Keratinocyte (primary cell): ENCODE measurements around the gene ARMC6.

Experiments
- CTCF ChIP-seq, 3 experiments: IDR thresholded peaks in 1 of 3; conservative IDR thresholded peaks in 1 of 3; optimal IDR thresholded peaks in 1 of 3; 2 replicates in 2 of 3; 3 replicates in 1 of 3; pipeline versions ENCODE3 to v1.5.1; 2011; ENCODE audit warnings: low read length in 3 of 3, mild to moderate bottlenecking in 3 of 3, moderate library complexity in 2 of 3, control low read depth in 1 of 3, inconsistent platforms in 1 of 3; ENCODE audit not compliant: insufficient read depth in 2 of 3; ENCODE audit errors: extremely low read depth in 1 of 3
- EZH2 ChIP-seq: IDR thresholded peaks from one replicate; pipeline ENCODE4 v1.6.1; 2012; ENCODE audit warnings: inconsistent platforms, mild to moderate bottlenecking, low read length, moderate library complexity

- no peak for TF ChIP-seq CTCF (optimal IDR thresholded peaks at IDR 0.05 in 1 of 3, IDR thresholded peaks at IDR 0.05 in 1 of 3, conservative IDR thresholded peaks at IDR 0.05 in 1 of 3; ENCODE audit: extremely low read depth in 1 of 3, insufficient read depth in 2 of 3, low read length in 3 of 3)
- TF ChIP-seq EZH2 = no peak
These were observed 43.1 kb downstream of the ARMC6 start for GRCh38 chr19:19076476-19076875.
